SKM-1 treated with dmso at 0.1 percent for 144 hours (cell line): ENCODE measurements around the gene SAMD1.

ENCODE experiments used
- DNase-seq: peaks from one replicate; lab custom pipeline; 2025; ENCODE audit not compliant: unreplicated experiment; lab: John Stamatoyannopoulos, UW

Gene SAMD1

GRCh38 chr19:14089662-14090508 lies 666 bp downstream of the SAMD1 start:
- DNase-seq = peak; percentile 33

GRCh38 chr19:14089412-14089661 lies 1.2 kb downstream of the SAMD1 start:
- DNase-seq = no peak

GRCh38 chr19:14088634-14089411 lies 1.7 kb downstream of the SAMD1 start:
- DNase-seq = no peak

GRCh38 chr19:14086098-14086497 lies 4.5 kb downstream of the SAMD1 start:
- DNase-seq = no peak

GRCh38 chr19:14085309-14085995 lies 5.1 kb downstream of the SAMD1 start, which contains the start of gene C19orf67:
C19orf67 (minus strand) TSS chr19:14085783; CDS start chr19:14085627, 156 bp downstream.
- DNase-seq = no peak

- DNase-seq = no peak
Observed at GRCh38 chr19:14082675-14082960, 7.9 kb downstream of the SAMD1 start.

- DNase-seq = no peak
Observed at GRCh38 chr19:14081797-14082674, 8.5 kb downstream of the SAMD1 start.

- peak; percentile 99 for DNase-seq
Observed at GRCh38 chr19:14080887-14081796, 9.4 kb downstream of the SAMD1 start.

GRCh38 chr19:14078411-14078810 lies 12.1 kb downstream of the SAMD1 start:
- DNase-seq = no peak

GRCh38 chr19:14073925-14074838 lies 16.4 kb downstream of the SAMD1 start:
- no peak for DNase-seq

- DNase-seq = peak; percentile 80
Observed at GRCh38 chr19:14073261-14073924, 17.2 kb downstream of the SAMD1 start.

GRCh38 chr19:14072535-14073260 lies 17.9 kb downstream of the SAMD1 start, which contains the start of gene MISP3:
MISP3 (plus strand) TSS chr19:14072786; CDS start chr19:14073310, 524 bp downstream.
- no peak for DNase-seq

GRCh38 chr19:14070268-14071050 lies 20.1 kb downstream of the SAMD1 start:
- DNase-seq = no peak

- no peak for DNase-seq
Observed at GRCh38 chr19:14066134-14066533, 24.4 kb downstream of the SAMD1 start.

- DNase-seq = no peak
Observed at GRCh38 chr19:14063105-14063504, 27.4 kb downstream of the SAMD1 start.

GRCh38 chr19:14062558-14062855 lies 28.0 kb downstream of the SAMD1 start:
- DNase-seq = no peak
